MCF 10A (cell line): ENCODE measurements around the gene FOXP1. TPM values are rescaled to one million over a fixed set of nuclear protein-coding genes. Genes with fewer than 3 reads are reported as not detected.

Experiments used
- BruUV-seq: library from RNA; stranded (reverse); fragments of 400-500 nt; replicated peaks from 2 replicates; lab custom pipeline; 2021; lab: Mats Ljungman, UMichigan
- CTCF ChIA-PET: fragments of 300-600 bp; sonication (Branson Sonifier 250); formaldehyde crosslinking; extraction: SDS; loops from one replicate; lab custom pipeline; 2021; ENCODE audit warnings: antibody characterized with exemption, inconsistent platforms; lab: Yijun Ruan, JAX
- POLR2A ChIA-PET: fragments of 300-600, 350-650 bp; sonication (Branson Sonifier 250); formaldehyde crosslinking; extraction: SDS; loops from one replicate; lab custom pipeline; 2020; ENCODE audit warnings: antibody characterized with exemption, inconsistent platforms; lab: Yijun Ruan, JAX
- DNase-seq: peaks from one replicate; pipeline ENCODE4 v3.0.0-alpha.2; 2018; ENCODE audit not compliant: unreplicated experiment
- H3K27ac Mint-ChIP-seq: one replicate; pipeline ENCODE4 v1.8.0; 2022; ENCODE audit warnings: mild to moderate bottlenecking, low read depth, mixed read lengths; ENCODE audit not compliant: unreplicated experiment
- H3K27me3 Mint-ChIP-seq: one replicate; pipeline ENCODE4 v1.8.0; 2022; ENCODE audit warnings: mixed read lengths; ENCODE audit not compliant: insufficient read depth, unreplicated experiment
- H3K36me3 Mint-ChIP-seq: one replicate; pipeline ENCODE4 v1.8.0; 2022; ENCODE audit warnings: mild to moderate bottlenecking, moderate library complexity, mixed read lengths; ENCODE audit not compliant: insufficient read depth, unreplicated experiment
- H3K4me1 Mint-ChIP-seq: one replicate; pipeline ENCODE4 v1.8.0; 2022; ENCODE audit warnings: mixed read lengths; ENCODE audit not compliant: insufficient read depth, unreplicated experiment
- H3K4me3 Mint-ChIP-seq: one replicate; pipeline ENCODE4 v1.8.0; 2022; ENCODE audit warnings: mild to moderate bottlenecking, moderate library complexity, mixed read lengths; ENCODE audit not compliant: unreplicated experiment
- H3K9me3 Mint-ChIP-seq: one replicate; pipeline ENCODE4 v1.8.0; 2022; ENCODE audit warnings: mixed read lengths; ENCODE audit not compliant: unreplicated experiment
- intact Hi-C: fragments of 100-400 bp; cut with micrococcal nuclease; formaldehyde crosslinking; loops from 2 replicates; pipeline ENCODE4 v1.14.1; 2022
- total RNA-seq: library from RNA; stranded (reverse); gene quantifications from 2 replicates; pipeline ENCODE4 v1.2.3, GENCODE V29; 2022
- TF ChIP-seq, protein P1 (sequence below): fragments of 200-600 bp; IDR thresholded peaks from one replicate; pipeline ENCODE4 v1.8.0; 2022; ENCODE audit warnings: antibody characterized with exemption, mild to moderate bottlenecking; ENCODE audit not compliant: unreplicated experiment

FOXP1 gene
- total RNA-seq, 1 experiment from 2014 or later = 49.0 TPM

GRCh38 chr3:71052716-71053115 is 530.8 kb downstream of the FOXP1 start:
- no peak for DNase-seq
- Mint-ChIP-seq H3K4me1 (peaks cover 60% of the 10 kb centered on the region), H3K27me3 (no peaks in the 10 kb centered on the region), H3K4me3 (no peak overlapping the region), H3K27ac (no peak overlapping the region), H3K9me3 (no peaks in the 10 kb centered on the region), H3K36me3 (peaks cover 48% of the 10 kb centered on the region)
- no TSS peak for BruUV-seq
- ChIA-PET POLR2A (interaction anchor here (1.2 to 2.6 kb wide), 4 partner anchors 9 to 40 kb away, joined by 3 to 14 read pairs (median 6); no protein-coding TSS in a partner anchor), CTCF (interaction anchor here (0.7 to 1.5 kb wide), 5 partner anchors 9 to 530 kb away, joined by 3 to 4 read pairs (median 3); no protein-coding TSS in a partner anchor)
- TF ChIP-seq, protein P1, sequence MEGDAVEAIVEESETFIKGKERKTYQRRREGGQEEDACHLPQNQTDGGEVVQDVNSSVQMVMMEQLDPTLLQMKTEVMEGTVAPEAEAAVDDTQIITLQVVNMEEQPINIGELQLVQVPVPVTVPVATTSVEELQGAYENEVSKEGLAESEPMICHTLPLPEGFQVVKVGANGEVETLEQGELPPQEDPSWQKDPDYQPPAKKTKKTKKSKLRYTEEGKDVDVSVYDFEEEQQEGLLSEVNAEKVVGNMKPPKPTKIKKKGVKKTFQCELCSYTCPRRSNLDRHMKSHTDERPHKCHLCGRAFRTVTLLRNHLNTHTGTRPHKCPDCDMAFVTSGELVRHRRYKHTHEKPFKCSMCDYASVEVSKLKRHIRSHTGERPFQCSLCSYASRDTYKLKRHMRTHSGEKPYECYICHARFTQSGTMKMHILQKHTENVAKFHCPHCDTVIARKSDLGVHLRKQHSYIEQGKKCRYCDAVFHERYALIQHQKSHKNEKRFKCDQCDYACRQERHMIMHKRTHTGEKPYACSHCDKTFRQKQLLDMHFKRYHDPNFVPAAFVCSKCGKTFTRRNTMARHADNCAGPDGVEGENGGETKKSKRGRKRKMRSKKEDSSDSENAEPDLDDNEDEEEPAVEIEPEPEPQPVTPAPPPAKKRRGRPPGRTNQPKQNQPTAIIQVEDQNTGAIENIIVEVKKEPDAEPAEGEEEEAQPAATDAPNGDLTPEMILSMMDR = no peak
- intact Hi-C loops = no loop called here

DNA sequence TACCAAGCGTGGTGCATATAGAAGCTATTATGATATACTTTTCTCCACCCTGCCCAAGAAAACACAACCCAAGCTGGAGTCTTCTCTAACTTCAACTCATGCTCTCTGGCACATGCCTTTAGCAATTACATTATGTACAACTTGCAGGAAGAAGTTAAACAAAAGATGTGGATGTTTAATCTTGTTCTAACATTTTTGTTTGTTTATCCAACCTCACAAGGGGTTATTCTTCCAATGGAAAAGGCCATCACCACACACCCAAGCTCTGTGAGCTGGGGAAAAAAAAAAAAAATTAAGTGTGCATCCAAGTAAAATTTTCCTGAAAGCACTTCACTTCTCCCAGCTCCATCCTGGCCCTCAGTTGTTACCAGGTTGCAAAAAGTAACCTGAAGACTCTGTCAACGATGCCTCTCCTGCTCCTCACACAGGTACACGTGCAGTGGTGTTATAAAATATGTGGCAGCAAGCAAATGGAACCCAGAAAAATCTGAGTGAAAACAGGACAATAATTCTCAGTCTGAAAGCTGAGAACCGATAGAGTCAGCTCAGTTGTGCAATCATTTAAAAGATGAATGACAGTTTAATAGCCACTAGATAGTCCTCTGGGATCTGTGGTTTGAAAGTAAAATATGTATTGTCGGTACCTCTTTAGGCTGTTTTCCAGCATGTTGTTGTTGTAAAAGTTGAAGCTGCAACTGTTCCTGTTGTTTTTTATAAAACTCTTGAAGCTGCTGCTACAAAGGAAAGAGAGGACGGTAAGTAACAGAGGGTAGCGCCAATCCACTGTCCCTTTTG is 531.4 kb downstream of the FOXP1 start:
- ChIA-PET POLR2A (interaction anchor here (1.2 to 2.6 kb wide), 4 partner anchors 9 to 39 kb away, joined by 3 to 14 read pairs (median 6); no protein-coding TSS in a partner anchor), CTCF (interaction anchor here (0.5 to 1.6 kb wide), 7 partner anchors 8 to 530 kb away, joined by 3 to 4 read pairs (median 3); no protein-coding TSS in a partner anchor)
- TF ChIP-seq, protein P1 = no peak
- Mint-ChIP-seq H3K9me3 (no peaks in the 10 kb centered on the region), H3K36me3 (peaks cover 54% of the 10 kb centered on the region), H3K27me3 (no peaks in the 10 kb centered on the region), H3K4me1 (peaks cover 58% of the 10 kb centered on the region), H3K27ac (no peak overlapping the region), H3K4me3 (no peak overlapping the region)
- no TSS peak for BruUV-seq
- DNase-seq = peak; percentile 56
- intact Hi-C loops = no loop called here

DNA sequence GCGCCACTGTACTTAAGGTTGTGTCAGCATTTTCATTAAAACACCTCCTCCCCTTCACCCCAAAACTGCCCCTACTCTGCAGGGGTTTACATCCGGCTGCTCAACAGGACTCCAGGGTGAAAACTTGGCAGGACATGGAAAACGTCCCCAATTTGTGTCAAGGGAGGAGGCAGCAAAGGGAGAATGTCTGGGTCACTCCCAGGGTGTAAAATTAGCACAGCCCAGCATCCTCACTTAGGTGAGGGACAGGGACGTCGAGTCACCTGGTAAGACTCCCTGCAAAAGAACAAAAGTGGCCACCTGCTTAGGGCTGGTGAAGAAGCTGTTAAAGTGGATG is 532.3 kb downstream of the FOXP1 start:
- Mint-ChIP-seq H3K36me3 (peaks cover 63% of the 10 kb centered on the region), H3K4me1 (peaks cover 51% of the 10 kb centered on the region), H3K4me3 (no peak overlapping the region), H3K9me3 (no peaks in the 10 kb centered on the region), H3K27me3 (no peaks in the 10 kb centered on the region), H3K27ac (no peak overlapping the region)
- ChIA-PET CTCF (interaction anchor here (0.8 to 1.6 kb wide), 3 partner anchors 9 to 55 kb away, joined by 3 to 4 read pairs (median 3); no protein-coding TSS in a partner anchor), POLR2A (interaction anchor here (1.6 to 2.6 kb wide), 2 partner anchors 10 to 12 kb away, joined by 8 to 14 read pairs; no protein-coding TSS in a partner anchor)
- BruUV-seq = no TSS peak
- intact Hi-C loops = no loop called here
- TF ChIP-seq, protein P1 = no peak
- DNase-seq = no peak
